HCT116 (cell line): Measurements from ENCODE around the gene DCDC2. TPM values are rescaled to one million over a fixed set of nuclear protein-coding genes. Genes with fewer than 3 reads are reported as not detected.

ENCODE experiments used
- ATAC-seq: fragments of 200-7000 bp; cut with Tn5 transposase; 2 replicates; pipeline ENCODE4 v1.9.1; 2020; ENCODE audit warnings: mild to moderate bottlenecking, moderate library complexity
- BruUV-seq: library from RNA; stranded (reverse); fragments of 400-500 nt; replicated peaks from 2 replicates; lab custom pipeline; 2021; lab: Mats Ljungman, UMichigan
- CTCF ChIA-PET: fragments of 300-600 bp; sonication (Branson Sonifier 250); formaldehyde crosslinking; loops from one replicate; lab custom pipeline; 2021; ENCODE audit warnings: antibody characterized with exemption; lab: Charles Lee
- POLR2A ChIA-PET: fragments of 300-600, 350-600 bp; sonication (Branson Sonifier 250); formaldehyde crosslinking; loops from one replicate; lab custom pipeline; 2021; ENCODE audit warnings: antibody characterized with exemption; lab: Charles Lee
- RAD21 ChIA-PET, 2 experiments: fragments of 300-600 bp; sonication (Branson Sonifier 250); formaldehyde crosslinking; loops; one replicate each; lab custom pipeline; 2023; ENCODE audit warnings: low total read pairs in 2 of 2; ENCODE audit not compliant: uncharacterized antibody in 2 of 2, unreplicated experiment in 2 of 2, low non-redundant PET in 1 of 2; lab: Charles Lee
- DNase-seq: peaks from one replicate; pipeline ENCODE4 v3.0.0-alpha.2; 2010; ENCODE audit warnings: low read depth, low spot score
- H2AFZ ChIP-seq: fragments of 200-600 bp; shearing (Covaris generic), sonication (generic); 2 replicates; pipeline ENCODE4 v1.6.1; 2017; ENCODE audit warnings: low read depth, mixed run types, mixed read lengths, antibody characterized with exemption, low read length; ENCODE audit not compliant: poor library complexity, severe bottlenecking
- H3K27ac ChIP-seq: 2 replicates; pipeline ENCODE4 v1.5.1; 2012; ENCODE audit warnings: low read depth, low read length
- H3K27me3 ChIP-seq: fragments of 200-600 bp; sonication (generic); 2 replicates; pipeline ENCODE4 v1.6.1; 2016; ENCODE audit warnings: mixed run types, low read length, mixed read lengths; ENCODE audit not compliant: insufficient read depth
- H3K36me3 ChIP-seq, 2 experiments: fragments of 200-500 bp in 1 of 2; fragments of 200-600 bp in 1 of 2; sonication (Bioruptor generic) in 1 of 2; sonication (generic) in 1 of 2; 2 replicates each; pipeline versions ENCODE4 v1.5.1 to v1.6.1; 2014 to 2016; ENCODE audit warnings: low read length in 2 of 2, inconsistent platforms in 1 of 2, mixed read lengths in 1 of 2, mixed run types in 1 of 2; ENCODE audit not compliant: insufficient read depth in 2 of 2, control insufficient read depth in 1 of 2
- H3K4me1 ChIP-seq, 2 experiments: fragments of 200-600 bp in 1 of 2; sonication (generic) in 1 of 2; 2 replicates each; pipeline versions ENCODE4 v1.5.1 to v1.6.1; 2012 to 2017; ENCODE audit warnings: low read length in 2 of 2, inconsistent platforms in 1 of 2, mild to moderate bottlenecking in 1 of 2, mixed read lengths in 1 of 2, mixed run types in 1 of 2, moderate library complexity in 1 of 2; ENCODE audit not compliant: insufficient read depth in 2 of 2, control insufficient read depth in 1 of 2
- H3K4me2 ChIP-seq: fragments of 200-600 bp; sonication (generic); 2 replicates; pipeline ENCODE4 v1.6.1; 2017; ENCODE audit warnings: mixed run types, low read length, mixed read lengths
- H3K4me3 ChIP-seq, 2 experiments: fragments of 200-600 bp in 1 of 2; sonication (generic) in 1 of 2; replicated peaks in 1 of 2; 2 replicates each; pipeline ENCODE4 v1.5.1; 2011 to 2016; ENCODE audit warnings: low read length in 2 of 2, control low read depth in 1 of 2, low read depth in 1 of 2, mild to moderate bottlenecking in 1 of 2, mixed read lengths in 1 of 2, mixed run types in 1 of 2
- H3K79me2 ChIP-seq: fragments of 200-600 bp; sonication (generic); 2 replicates; pipeline ENCODE4 v1.6.1; 2017; ENCODE audit warnings: mild to moderate bottlenecking, mixed run types, low read length, moderate library complexity, mixed read lengths; ENCODE audit not compliant: insufficient read depth
- H3K9ac ChIP-seq: fragments of 200-600 bp; sonication (generic); 2 replicates; pipeline ENCODE4 v1.6.1; 2016; ENCODE audit warnings: low read length, mixed read lengths
- H3K9me2 ChIP-seq: fragments of 200-600 bp; sonication (generic), shearing (Covaris generic); 2 replicates; pipeline ENCODE4 v1.6.1; 2017; ENCODE audit warnings: mixed run types, mild to moderate bottlenecking, moderate library complexity; ENCODE audit not compliant: insufficient read depth
- H3K9me3 ChIP-seq, 2 experiments: fragments of 200-500 bp in 1 of 2; fragments of 200-600 bp in 1 of 2; sonication (Bioruptor generic) in 1 of 2; sonication (generic) in 1 of 2; 2 replicates each; pipeline ENCODE4 v1.6.1; 2014 to 2017; ENCODE audit warnings: low read length in 2 of 2, mixed read lengths in 2 of 2, inconsistent platforms in 1 of 2, low read depth in 1 of 2, mild to moderate bottlenecking in 1 of 2, mixed run types in 1 of 2, moderate library complexity in 1 of 2; ENCODE audit not compliant: control insufficient read depth in 1 of 2, insufficient read depth in 1 of 2
- H4K20me1 ChIP-seq: fragments of 200-600 bp; sonication (generic), shearing (Covaris generic); 2 replicates; pipeline ENCODE4 v1.6.1; 2017; ENCODE audit warnings: mixed run types, mild to moderate bottlenecking, moderate library complexity; ENCODE audit not compliant: insufficient read depth
- EGR1 ChIP-seq: IDR thresholded peaks from 2 replicates; pipeline ENCODE4 v1.6.1; 2012; ENCODE audit warnings: low read depth
- POLR2A ChIP-seq: IDR thresholded peaks from 2 replicates; pipeline ENCODE4 v1.7.0; 2011; ENCODE audit warnings: borderline replicate concordance; ENCODE audit not compliant: insufficient read depth, insufficient read length; ENCODE audit errors: extremely low read depth
- RAD21 ChIP-seq: IDR thresholded peaks from 2 replicates; pipeline ENCODE4 v1.6.1; 2012; ENCODE audit warnings: low read depth, mild to moderate bottlenecking
- SRF ChIP-seq: IDR thresholded peaks from 2 replicates; pipeline ENCODE4 v1.6.1; 2012; ENCODE audit warnings: low read depth
- YY1 ChIP-seq: IDR thresholded peaks from 2 replicates; pipeline ENCODE4 v1.6.1; 2011; ENCODE audit warnings: low read length, low read depth, moderate library complexity, mild to moderate bottlenecking; ENCODE audit not compliant: insufficient replicate concordance; ENCODE audit errors: extremely low read depth
- ZFX ChIP-seq: fragments of 450-650 bp; IDR thresholded peaks from 2 replicates; pipeline ENCODE4 v1.6.1; 2017
- intact Hi-C: fragments of 100-400 bp; cut with micrococcal nuclease; formaldehyde crosslinking; loops from 2 replicates; pipeline ENCODE4 v1.10.0; 2022
- total RNA-seq: library from RNA; stranded (reverse); gene quantifications from one replicate; pipeline ENCODE4 v1.2.1, GENCODE V29; 2021; ENCODE audit not compliant: unreplicated experiment

DCDC2 gene
- total RNA-seq, 1 experiment from 2014 or later, result 0.17 TPM

GRCh38 chr6:24191346-24191745, 166.5 kb downstream of the DCDC2 start (continued):
- TF ChIP-seq EGR1 (no peak), SRF (no peak), POLR2A (no peak), RAD21 (no peak)

- no peaks in the 10 kb centered on the region for H3K9me2 ChIP-seq
- ATAC-seq (no peak), DNase-seq (no peak)
- H3K9me3 ChIP-seq, result no peaks in the 10 kb centered on the region
- H3K4me3 ChIP-seq, result no peak overlapping the region
- ChIA-PET CTCF (no interaction called here), POLR2A (no interaction called here), RAD21 (no interaction called here)
- H2AFZ ChIP-seq, result no peak overlapping the region
- H3K27ac ChIP-seq, result no peak overlapping the region
- H3K36me3 ChIP-seq, result no peaks in the 10 kb centered on the region
- intact Hi-C loops, result no loop called here
- H3K4me2 ChIP-seq, result no peak overlapping the region
- no peaks in the 10 kb centered on the region for H3K4me1 ChIP-seq
- no peak for TF ChIP-seq POLR2A
- no peaks in the 10 kb centered on the region for H4K20me1 ChIP-seq
- H3K79me2 ChIP-seq, result no peaks in the 10 kb centered on the region
- 0 out of 2 replicates have a peak, but pooled peaks cover 11% of the 10 kb centered on the region for H3K27me3 ChIP-seq
- H3K9ac ChIP-seq, result no peak overlapping the region
- BruUV-seq, result no TSS peak
Observed at GRCh38 chr6:24188578-24189080, 169.2 kb downstream of the DCDC2 start.

GRCh38 chr6:24187965-24188577, 169.8 kb downstream of the DCDC2 start:
- RAD21 ChIA-PET, result no interaction called here
- ATAC-seq (no peak), DNase-seq (no peak)
- Histone ChIP-seq H3K79me2 (no peaks in the 10 kb centered on the region), H3K9me3 (no peaks in the 10 kb centered on the region), H3K4me1 (no peaks in the 10 kb centered on the region), H3K27me3 (0 out of 2 replicates have a peak, but pooled peaks cover 11% of the 10 kb centered on the region), H3K9ac (no peak overlapping the region), H2AFZ (no peak overlapping the region), H3K9me2 (no peaks in the 10 kb centered on the region), H3K4me3 (no peak overlapping the region), H3K4me2 (no peak overlapping the region), H4K20me1 (no peaks in the 10 kb centered on the region), H3K36me3 (no peaks in the 10 kb centered on the region), H3K27ac (no peak overlapping the region)
- no peak for TF ChIP-seq ZFX
- no peak for TF ChIP-seq YY1
- CTCF ChIA-PET, result no interaction called here
- BruUV-seq, result no TSS peak
- POLR2A ChIA-PET, result no interaction called here
- intact Hi-C loops, result no loop called here
